SU-DHL-6 (cell line): Measurements from ENCODE around the gene MZB1.

ENCODE experiments used
- H2AFZ ChIP-seq: fragments of 200-600 bp; sonication (generic); 2 replicates; pipeline ENCODE4 v1.6.1; 2014; ENCODE audit warnings: low read depth, mild to moderate bottlenecking, moderate library complexity, mixed read lengths, antibody characterized with exemption, low read length; ENCODE audit not compliant: severe bottlenecking
- H3F3A ChIP-seq: fragments of 200-600 bp; shearing (Covaris generic); 2 replicates; pipeline ENCODE4 v1.6.0; 2016; ENCODE audit warnings: antibody characterized with exemption, mild to moderate bottlenecking; ENCODE audit not compliant: insufficient read depth
- H3K27ac ChIP-seq: fragments of 200-600 bp; sonication (generic); 2 replicates; pipeline ENCODE4 v1.5.1; 2016; ENCODE audit warnings: low read depth, mild to moderate bottlenecking, low read length, moderate library complexity, mixed read lengths
- H3K27me3 ChIP-seq: fragments of 200-600 bp; sonication (generic), shearing (Covaris generic); 2 replicates; pipeline ENCODE4 v1.6.0; 2014; ENCODE audit warnings: mild to moderate bottlenecking, low read length
- H3K36me3 ChIP-seq: fragments of 200-600 bp; sonication (generic); 2 replicates; pipeline ENCODE4 v1.6.1; 2014; ENCODE audit warnings: mild to moderate bottlenecking, low read length, mixed read lengths
- H3K4me2 ChIP-seq: fragments of 300-600, 200-600 bp; shearing (Covaris generic), sonication (generic); 2 replicates; pipeline ENCODE4 v1.6.0; 2014; ENCODE audit warnings: low read length, low read depth, mild to moderate bottlenecking; ENCODE audit not compliant: poor library complexity, severe bottlenecking
- H3K4me3 ChIP-seq: fragments of 200-600 bp; sonication (generic); 2 replicates; pipeline ENCODE4 v1.5.1; 2014; ENCODE audit warnings: antibody characterized with exemption, low read length, mild to moderate bottlenecking, mixed read lengths; ENCODE audit not compliant: insufficient read depth, poor library complexity, severe bottlenecking
- H3K79me2 ChIP-seq: fragments of 200-600 bp; sonication (generic); 2 replicates; pipeline ENCODE4 v1.6.1; 2014; ENCODE audit warnings: mild to moderate bottlenecking, low read length, moderate library complexity; ENCODE audit not compliant: insufficient read depth
- H3K9ac ChIP-seq: fragments of 200-600 bp; sonication (generic); 2 replicates; pipeline ENCODE4 v1.7.0; 2014; ENCODE audit warnings: mild to moderate bottlenecking, low read length
- H3K9me2 ChIP-seq: fragments of 200-600 bp; sonication (generic); replicated peaks from 2 replicates; pipeline ENCODE4 v1.6.1; 2014; ENCODE audit warnings: low read length; ENCODE audit not compliant: insufficient read depth
- H3K9me3 ChIP-seq: fragments of 200-600 bp; sonication (generic); 2 replicates; pipeline ENCODE4 v1.6.1; 2014; ENCODE audit warnings: low read length, mixed read lengths; ENCODE audit not compliant: insufficient read depth
- H4K20me1 ChIP-seq: fragments of 200-600 bp; sonication (generic); 2 replicates; pipeline ENCODE4 v1.6.1; 2014; ENCODE audit warnings: low read depth, mild to moderate bottlenecking, antibody characterized with exemption, low read length, moderate library complexity, mixed read lengths
- CTCF ChIP-seq: fragments of 200-600 bp; sonication (generic); IDR thresholded peaks from one replicate; pipeline ENCODE4 v1.5.1; 2017; ENCODE audit warnings: antibody characterized with exemption, mild to moderate bottlenecking, low read length, moderate library complexity; ENCODE audit not compliant: insufficient read depth, poor library complexity, severe bottlenecking
- EZH2phosphoT487 ChIP-seq: fragments of 200-600 bp; sonication (generic), shearing (Covaris generic); conservative IDR thresholded peaks from 2 replicates; pipeline ENCODE4 v1.6.1; 2018; ENCODE audit warnings: mild to moderate bottlenecking, antibody characterized with exemption, low read length, moderate library complexity, mixed read lengths

MZB1 gene

GRCh38 chr5:139377226-139377625 is 12.5 kb downstream of the MZB1 start:
- Histone ChIP-seq H3K4me3 (no peak overlapping the region), H3K9me3 (no peaks in the 10 kb centered on the region), H3K27ac (no peak overlapping the region), H3F3A (no peaks in the 10 kb centered on the region), H3K27me3 (no peaks in the 10 kb centered on the region), H3K79me2 (no peaks in the 10 kb centered on the region), H4K20me1 (no peaks in the 10 kb centered on the region), H3K36me3 (no peaks in the 10 kb centered on the region), H3K9ac (no peak overlapping the region), H3K4me2 (no peak overlapping the region), H2AFZ (no peak overlapping the region), H3K9me2 (no peaks in the 10 kb centered on the region)
- TF ChIP-seq EZH2phosphoT487 = no peak
- no peak for TF ChIP-seq CTCF

- Histone ChIP-seq H3K27ac (no peak overlapping the region), H3K9me2 (no peaks in the 10 kb centered on the region), H3F3A (no peaks in the 10 kb centered on the region), H3K27me3 (no peaks in the 10 kb centered on the region), H3K79me2 (no peaks in the 10 kb centered on the region), H3K9ac (no peak overlapping the region), H3K4me3 (no peak overlapping the region), H2AFZ (no peak overlapping the region), H3K36me3 (no peaks in the 10 kb centered on the region), H3K9me3 (no peaks in the 10 kb centered on the region), H3K4me2 (no peak overlapping the region), H4K20me1 (no peaks in the 10 kb centered on the region)
- TF ChIP-seq CTCF (no peak), EZH2phosphoT487 (no peak)
These were observed 13.3 kb downstream of the MZB1 start for GRCh38 chr5:139376364-139376763.

DNA sequence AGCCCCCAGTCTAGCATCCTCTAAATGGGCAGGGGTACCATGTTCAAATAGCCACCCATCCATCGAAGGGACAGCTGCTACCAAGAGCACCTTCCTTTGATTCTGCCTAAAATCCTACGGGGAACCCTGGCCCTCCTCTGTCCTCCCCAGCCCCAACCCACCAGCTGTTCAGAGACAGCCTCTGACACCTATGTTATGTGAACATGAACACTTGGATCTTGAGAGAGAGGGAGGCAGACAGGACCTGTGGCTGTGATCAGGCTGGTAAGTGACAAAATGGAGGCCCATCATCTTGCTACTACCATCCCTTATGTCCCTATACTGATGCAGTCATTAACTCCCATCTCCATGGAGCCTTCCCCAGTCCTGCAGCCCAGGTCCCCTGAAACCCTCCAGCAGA is 14.8 kb downstream of the MZB1 start:
- no peaks in the 10 kb centered on the region for H3K9me2 ChIP-seq
- H3K4me2 ChIP-seq = no peak overlapping the region
- no peak overlapping the region for H3K9ac ChIP-seq
- no peaks in the 10 kb centered on the region for H3K27me3 ChIP-seq
- H3K27ac ChIP-seq = no peak overlapping the region
- H3K4me3 ChIP-seq = no peak overlapping the region
- no peaks in the 10 kb centered on the region for H3K9me3 ChIP-seq
- H3K79me2 ChIP-seq = no peaks in the 10 kb centered on the region
- H3F3A ChIP-seq = no peaks in the 10 kb centered on the region
- TF ChIP-seq CTCF = no peak
- no peak for TF ChIP-seq EZH2phosphoT487
- no peaks in the 10 kb centered on the region for H3K36me3 ChIP-seq
- no peak overlapping the region for H2AFZ ChIP-seq
- no peaks in the 10 kb centered on the region for H4K20me1 ChIP-seq
